ENCODE data around the gene REX1BD. TPM values are rescaled to one million over a fixed set of nuclear protein-coding genes. Genes with fewer than 3 reads are reported as not detected.
A peak's percentile ranks its signal among the peaks of the same experiment; 100 is the strongest.

The REX1BD gene
- total RNA-seq, 4 donors from 2014 or later = 77.0 to 86.7 (median 82.6) TPM

GRCh38 chr19:18604820-18605159, 16.2 kb downstream of the REX1BD start:
- DNase-seq (ENCODE audit: low spot score in 2 of 2) = no peak
- H3K36me3 ChIP-seq = no peaks in the 10 kb centered on the region
- 51% methylated on average over 10 of the region's 10 CpGs for WGBS
- TF ChIP-seq CTCF (IDR thresholded peaks at IDR 0.05) (no peak), POLR2A (IDR thresholded peaks at IDR 0.05) (no peak), EP300 (IDR thresholded peaks at IDR 0.05) (no peak), POLR2AphosphoS5 (IDR thresholded peaks at IDR 0.05) (no peak)
- peaks cover 43% of the 10 kb centered on the region for H3K4me1 ChIP-seq
- H3K4me3 ChIP-seq = peak overlapping the region; percentile 52
- H3K27me3 ChIP-seq = peaks cover 62% of the 10 kb centered on the region
- H3K27ac ChIP-seq = no peak overlapping the region
- no peaks in the 10 kb centered on the region for H3K9me3 ChIP-seq

DNA sequence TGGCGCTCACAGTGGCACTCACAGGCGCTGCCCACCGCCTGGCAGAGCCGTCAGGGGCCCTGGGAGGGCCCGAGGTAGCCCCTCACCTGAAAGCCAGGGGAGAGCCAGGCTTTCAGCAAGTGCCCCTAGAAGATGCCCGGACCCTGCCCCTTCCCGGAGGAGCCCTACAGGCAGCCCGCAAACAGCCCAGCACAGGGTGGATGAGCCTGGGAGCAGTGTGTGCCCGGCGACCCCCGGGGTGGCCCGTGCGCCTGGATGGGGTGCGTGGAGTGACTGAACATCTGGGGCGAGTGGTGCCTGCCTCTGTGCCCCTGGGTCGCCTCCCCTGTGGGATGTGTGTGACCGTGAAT, 16.6 kb downstream of the REX1BD start:
- Histone ChIP-seq H3K4me1 (peaks cover 43% of the 10 kb centered on the region), H3K27ac (no peak overlapping the region), H3K36me3 (no peaks in the 10 kb centered on the region), H3K4me3 (peak overlapping the region; percentile 52), H3K27me3 (peaks cover 64% of the 10 kb centered on the region), H3K9me3 (no peaks in the 10 kb centered on the region)
- WGBS = 39% methylated on average over 6 of the region's 17 CpGs
- no peak for DNase-seq (ENCODE audit: low spot score in 2 of 2)
- TF ChIP-seq CTCF (IDR thresholded peaks at IDR 0.05) = no peak
- TF ChIP-seq EP300 (IDR thresholded peaks at IDR 0.05) = no peak
- TF ChIP-seq POLR2AphosphoS5 (IDR thresholded peaks at IDR 0.05) = no peak
- no peak for TF ChIP-seq POLR2A (IDR thresholded peaks at IDR 0.05)

GRCh38 chr19:18605546-18606280, 17.1 kb downstream of the REX1BD start:
- WGBS = no CpG with 5 or more reads among the region's 65 CpGs
- H3K4me3 ChIP-seq = peak overlapping the region; percentile 52
- H3K4me1 ChIP-seq = peaks cover 47% of the 10 kb centered on the region
- DNase-seq (ENCODE audit: low spot score in 2 of 2) = no peak
- no peak overlapping the region for H3K27ac ChIP-seq
- no peaks in the 10 kb centered on the region for H3K36me3 ChIP-seq
- H3K27me3 ChIP-seq = peaks cover 70% of the 10 kb centered on the region
- no peaks in the 10 kb centered on the region for H3K9me3 ChIP-seq
- TF ChIP-seq POLR2AphosphoS5 (IDR thresholded peaks at IDR 0.05) = no peak
- no peak for TF ChIP-seq POLR2A (IDR thresholded peaks at IDR 0.05)
- TF ChIP-seq EP300 (IDR thresholded peaks at IDR 0.05) = no peak
- TF ChIP-seq CTCF (IDR thresholded peaks at IDR 0.05) = no peak

DNA sequence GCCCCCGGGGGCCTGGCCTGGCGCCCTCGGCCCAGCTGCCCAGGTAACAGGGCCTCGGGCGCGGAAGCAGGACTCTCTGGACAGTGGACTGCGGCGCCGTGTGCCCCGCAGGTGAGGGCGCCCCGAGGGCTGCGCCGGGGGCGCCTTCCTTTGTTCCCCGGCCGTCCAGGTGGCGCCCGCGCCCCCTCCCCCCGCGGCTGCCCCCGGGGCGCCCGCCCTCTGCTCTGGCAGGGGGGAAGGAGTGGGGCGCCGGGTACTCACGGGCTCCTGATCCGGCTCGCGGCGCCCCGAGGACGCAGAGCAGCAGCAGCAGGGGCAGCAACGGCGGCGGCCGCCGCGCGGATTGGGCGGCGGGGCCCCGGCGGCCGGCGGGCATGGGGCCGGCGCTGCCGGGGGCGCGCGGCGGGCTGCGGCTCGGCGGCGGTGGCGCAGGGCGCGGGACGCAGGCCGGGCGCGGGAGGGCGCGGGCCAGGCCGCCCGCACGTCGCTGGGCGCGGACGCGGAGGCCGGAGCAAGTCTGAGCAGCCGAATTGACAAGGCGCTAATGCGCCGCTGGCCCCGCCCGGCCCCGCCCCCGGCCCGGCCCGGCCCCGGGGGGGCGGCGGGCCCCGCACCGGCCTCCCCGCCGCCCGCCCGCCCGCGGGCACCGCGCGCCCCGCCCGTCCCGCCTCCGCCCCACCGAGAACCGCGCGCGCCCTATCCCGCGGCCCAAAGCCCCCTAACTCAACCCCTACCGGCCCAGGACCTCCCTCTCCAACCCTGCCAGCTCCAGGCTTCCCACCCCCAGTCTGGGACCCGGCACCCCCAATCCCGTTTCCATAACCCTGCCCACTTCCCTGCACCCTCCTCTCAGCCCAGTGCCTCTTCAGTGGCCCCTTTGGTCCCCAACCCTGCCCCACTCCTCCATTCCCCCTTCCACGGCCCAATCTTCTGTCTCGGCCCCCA, 18.0 kb downstream of the REX1BD start, which contains the start of gene CRLF1:
Gene CRLF1 (minus strand): TSS at position 519 of the 945 bp plus-strand sequence. CDS start 143 bp downstream, at position 376.
- TF ChIP-seq CTCF (IDR thresholded peaks at IDR 0.05) (no peak), POLR2A (IDR thresholded peaks at IDR 0.05) (no peak), EP300 (IDR thresholded peaks at IDR 0.05) (no peak), POLR2AphosphoS5 (IDR thresholded peaks at IDR 0.05) (no peak)
- no peaks in the 10 kb centered on the region for H3K36me3 ChIP-seq
- H3K4me3 ChIP-seq = peak within 1 kb of the TSS; percentile 52
- peaks cover 55% of the 10 kb centered on the region for H3K4me1 ChIP-seq
- H3K27me3 ChIP-seq = peaks cover 78% of the 10 kb centered on the region
- WGBS = 2% methylated on average over 5 of the region's 116 CpGs
- no peak within 1 kb of the TSS for H3K27ac ChIP-seq
- H3K9me3 ChIP-seq = no peaks in the 10 kb centered on the region
- DNase-seq (ENCODE audit: low spot score in 2 of 2) = no peak

Data from suprapubic skin (tissue), 4 donors.